Liver (tissue), 3 donors: Measurements from ENCODE around the gene LRRC10.

Source experiments
- ATF3 ChIP-seq: IDR thresholded peaks from 2 replicates; pipeline ENCODE4 v1.6.1; 2016; ENCODE audit warnings: antibody characterized with exemption
- CTCF ChIP-seq: fragments of 150-350 bp; IDR thresholded peaks from 2 replicates; pipeline ENCODE4 v1.5.1; 2017; ENCODE audit warnings: improper control_type of control experiment, low read depth, low read length; ENCODE audit not compliant: missing input control
- GABPA ChIP-seq, 2 donors: IDR thresholded peaks in 1 of 2; conservative IDR thresholded peaks in 1 of 2; 2 replicates each; pipeline ENCODE4 v1.6.1; 2016; ENCODE audit warnings: antibody characterized with exemption in 2 of 2, mild to moderate bottlenecking in 1 of 2, moderate library complexity in 1 of 2
- NR2F2 ChIP-seq: IDR thresholded peaks from 2 replicates; pipeline ENCODE4 v1.6.1; 2016; ENCODE audit warnings: antibody characterized with exemption
- RAD21 ChIP-seq, 2 donors: IDR thresholded peaks; 2 replicates each; pipeline ENCODE4 v1.6.1; 2016; ENCODE audit warnings: antibody characterized with exemption in 2 of 2, mild to moderate bottlenecking in 2 of 2
- SP1 ChIP-seq: IDR thresholded peaks from 2 replicates; pipeline ENCODE4 v1.6.1; 2018; ENCODE audit warnings: antibody characterized with exemption, mild to moderate bottlenecking
- TAF1 ChIP-seq: conservative IDR thresholded peaks from 2 replicates; pipeline ENCODE4 v1.6.1; 2016; ENCODE audit warnings: antibody characterized with exemption, mild to moderate bottlenecking
- YY1 ChIP-seq: IDR thresholded peaks from 2 replicates; pipeline ENCODE4 v1.6.1; 2016; ENCODE audit warnings: antibody characterized with exemption, mild to moderate bottlenecking
- ZBTB33 ChIP-seq: IDR thresholded peaks from 2 replicates; pipeline ENCODE4 v1.6.1; 2016; ENCODE audit warnings: antibody characterized with exemption
- donor health status: healthy.
- donor health status: healthy.

- no peak for TF ChIP-seq CTCF
- no peak for TF ChIP-seq SP1
- no peak for TF ChIP-seq GABPA (IDR thresholded peaks at IDR 0.05 in 1 of 2, conservative IDR thresholded peaks at IDR 0.05 in 1 of 2)
- TF ChIP-seq ATF3: no peak
- TF ChIP-seq TAF1: no peak
- TF ChIP-seq YY1: no peak
- no peak for TF ChIP-seq RAD21 (IDR thresholded peaks at IDR 0.05)
- no peak for TF ChIP-seq ZBTB33
- TF ChIP-seq NR2F2: no peak
Measured at GRCh38 chr12:69566603-69567002, 44.1 kb downstream of the LRRC10 start.
